Middle frontal gyrus (tissue), 1 donor: ENCODE results near the gene USP53.
"Not testable (repeated sequence)": the region's sequence is repeated elsewhere in the genome, so short reads cannot be mapped to it uniquely, and the experiment has no call there.

Source experiments
- DNase-seq: peaks from one replicate; pipeline ENCODE4 v3.0.0-alpha.2; 2015; ENCODE audit warnings: low spot score; ENCODE audit errors: extremely low spot score

The USP53 gene

DNA sequence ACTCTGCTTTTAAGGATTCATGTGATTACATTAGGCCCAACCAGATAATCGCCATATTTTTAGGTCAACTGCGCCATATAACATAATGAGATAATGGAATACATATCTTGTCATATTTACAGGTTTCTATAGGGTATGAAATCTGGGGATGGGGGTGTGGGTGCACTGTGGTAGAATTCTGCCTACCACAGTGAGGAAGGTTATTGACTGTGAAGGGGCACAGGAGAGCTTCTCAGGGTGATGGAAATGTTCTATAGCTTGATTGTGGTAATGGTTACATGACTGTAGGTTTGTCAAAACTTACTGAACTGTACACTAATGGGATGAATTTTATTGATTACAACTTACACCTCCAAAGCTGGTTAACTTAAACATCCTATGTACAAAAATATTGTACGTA is 15.9 kb downstream of the USP53 start:
- no peak for DNase-seq

- no peak for DNase-seq
Measured at GRCh38 chr4:119229908-119230687, 17.6 kb downstream of the USP53 start.

DNA sequence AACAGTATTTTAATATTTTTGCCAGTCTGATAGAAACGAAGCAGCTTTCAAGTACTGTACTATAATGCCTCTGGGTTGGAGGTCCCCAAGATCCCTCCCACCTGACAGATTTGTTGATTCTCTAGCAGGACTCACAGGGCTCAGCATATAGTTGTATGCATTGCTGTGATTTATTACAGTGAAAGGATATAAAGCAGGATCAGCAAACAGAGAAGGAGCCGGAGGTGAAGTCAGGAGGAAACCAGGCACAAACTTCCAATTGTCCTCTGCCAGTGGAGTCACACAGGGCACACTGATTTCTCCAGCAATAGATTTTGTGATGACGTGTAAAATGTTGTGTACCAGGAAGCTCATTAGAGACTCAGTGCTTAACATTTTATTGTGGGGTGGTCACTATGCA is 19.0 kb downstream of the USP53 start:
- no peak for DNase-seq

- DNase-seq, result no peak
Measured at GRCh38 chr4:119232286-119232685, 19.8 kb downstream of the USP53 start.

GRCh38 chr4:119233191-119233590 is 20.7 kb downstream of the USP53 start:
- no peak for DNase-seq

DNA sequence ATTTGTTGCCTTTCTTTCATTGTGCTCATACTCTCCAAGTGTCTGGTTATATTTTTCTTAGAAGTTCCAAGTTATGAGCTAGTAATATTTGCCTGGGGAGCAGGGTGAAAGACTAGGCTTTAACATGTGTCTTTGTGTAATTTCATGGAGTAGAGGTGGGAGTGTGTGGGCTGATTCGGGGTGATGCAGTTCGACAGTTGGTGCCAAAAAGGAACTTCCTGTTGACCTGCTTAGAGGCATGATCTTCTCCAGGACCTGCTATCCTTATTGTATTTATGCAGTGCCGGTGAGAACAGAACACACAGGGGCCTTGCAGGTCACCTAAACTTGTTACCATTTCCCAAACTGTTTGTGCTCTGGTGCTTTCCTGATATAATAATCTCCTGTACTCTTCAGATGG is 21.2 kb downstream of the USP53 start:
- DNase-seq, result no peak

DNA sequence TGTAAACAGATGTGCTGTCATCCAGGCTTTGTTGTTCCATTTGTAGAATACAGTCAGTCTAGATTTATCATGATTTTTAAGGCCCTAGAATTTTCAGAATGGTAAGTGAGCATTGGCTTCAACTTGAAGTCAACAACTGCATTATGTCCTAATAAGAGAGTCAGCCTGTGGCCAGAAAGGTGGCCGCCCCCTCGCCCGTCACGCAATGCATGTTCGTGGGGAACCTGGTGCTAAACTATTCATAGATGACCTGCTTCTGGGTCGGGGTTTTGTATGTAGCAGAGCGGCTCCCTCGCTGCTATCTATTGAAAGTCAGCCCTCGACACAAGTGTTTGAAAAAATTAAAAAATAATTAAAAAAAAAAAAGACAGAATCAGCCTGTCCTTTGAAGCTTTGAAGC is 24.7 kb downstream of the USP53 start:
- DNase-seq, result no peak

- no peak for DNase-seq
Measured at GRCh38 chr4:119237642-119238041, 25.1 kb downstream of the USP53 start.

GRCh38 chr4:119238068-119238722 is 25.7 kb downstream of the USP53 start:
- no peak for DNase-seq

DNA sequence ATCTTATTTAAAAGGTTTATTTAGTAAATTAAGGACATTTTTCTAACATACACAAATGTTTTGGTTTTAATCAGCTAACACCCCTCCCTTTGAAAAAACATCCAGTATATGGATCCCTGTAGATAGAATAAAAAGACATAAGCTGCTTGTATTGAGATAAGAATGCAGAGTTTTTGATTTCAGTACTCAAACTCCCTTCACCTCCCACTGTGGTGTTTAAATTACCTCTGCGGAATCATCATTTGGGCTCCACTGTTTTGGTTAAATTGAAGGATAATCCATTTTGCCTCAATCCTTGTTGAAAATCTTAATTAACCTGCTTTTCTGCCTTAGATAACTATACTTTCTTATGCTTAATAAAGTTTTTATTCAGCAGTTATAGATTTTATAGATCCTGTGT is 27.6 kb downstream of the USP53 start:
- DNase-seq, result no peak

GRCh38 chr4:119240568-119240967 is 28.1 kb downstream of the USP53 start:
- no peak for DNase-seq

DNA sequence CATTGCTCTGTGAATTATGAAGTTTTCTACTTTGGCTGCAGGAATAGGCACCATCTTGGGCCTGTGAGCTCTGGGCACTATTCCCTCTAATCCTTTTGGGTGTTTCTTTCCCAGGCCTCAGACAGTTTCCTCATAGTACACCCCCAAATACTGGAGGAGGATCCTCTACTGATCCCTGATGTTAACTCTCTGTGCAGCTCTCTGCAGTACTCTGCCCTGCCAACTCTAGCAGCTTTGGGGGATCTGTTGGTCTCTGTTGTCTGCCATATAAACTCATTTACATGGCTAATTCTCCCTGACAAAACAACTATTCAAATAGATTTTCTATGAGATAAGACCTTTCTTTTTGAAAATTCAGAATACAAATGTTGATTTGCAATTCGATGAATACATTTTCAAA is 29.9 kb downstream of the USP53 start:
- no peak for DNase-seq

GRCh38 chr4:119243868-119244267 is 31.4 kb downstream of the USP53 start:
- no peak for DNase-seq

GRCh38 chr4:119244344-119244743 is 31.8 kb downstream of the USP53 start:
- no peak for DNase-seq

DNA sequence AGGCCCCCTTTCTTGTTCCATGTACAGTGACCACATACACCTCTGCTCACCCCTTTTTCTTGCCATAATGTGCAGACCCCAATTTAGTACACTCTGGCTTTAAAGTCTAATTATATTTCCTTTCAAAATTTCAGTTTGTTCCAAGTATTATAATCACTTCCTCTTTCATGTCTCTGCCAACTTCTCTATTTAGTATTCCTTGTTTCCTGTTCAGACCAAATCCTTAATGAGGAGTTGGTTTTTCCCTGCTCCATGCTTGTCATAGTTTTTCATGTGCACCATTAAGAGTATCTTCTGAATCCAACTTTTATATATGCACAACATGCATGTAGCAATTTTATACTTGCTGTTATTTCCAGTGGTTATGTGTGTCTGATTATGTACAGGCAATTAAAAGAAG is 32.3 kb downstream of the USP53 start:
- no peak for DNase-seq

- no peak for DNase-seq
Measured at GRCh38 chr4:119246177-119246733, 33.7 kb downstream of the USP53 start.

DNA sequence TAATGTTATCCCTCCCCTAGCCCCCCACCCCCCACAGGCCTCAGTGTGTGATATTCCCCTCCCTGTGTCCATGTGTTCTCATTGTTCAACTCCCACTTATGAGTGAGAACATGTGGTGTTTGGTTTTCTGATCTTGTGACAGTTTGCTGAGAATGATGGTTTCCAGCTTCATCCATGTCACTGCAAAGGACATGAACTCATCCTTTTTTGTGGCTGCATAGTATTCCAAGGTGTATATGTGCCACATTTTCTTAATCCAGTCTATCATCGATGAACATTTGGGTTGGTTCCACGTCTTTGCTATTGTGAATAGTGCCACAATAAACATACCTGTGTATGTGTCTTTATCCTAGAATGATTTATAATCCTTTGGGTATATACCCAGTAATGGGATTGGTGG is 38.5 kb downstream of the USP53 start:
- DNase-seq, result not testable (repeated sequence)

GRCh38 chr4:119255223-119255622 is 42.7 kb downstream of the USP53 start:
- not testable (repeated sequence) for DNase-seq

DNA sequence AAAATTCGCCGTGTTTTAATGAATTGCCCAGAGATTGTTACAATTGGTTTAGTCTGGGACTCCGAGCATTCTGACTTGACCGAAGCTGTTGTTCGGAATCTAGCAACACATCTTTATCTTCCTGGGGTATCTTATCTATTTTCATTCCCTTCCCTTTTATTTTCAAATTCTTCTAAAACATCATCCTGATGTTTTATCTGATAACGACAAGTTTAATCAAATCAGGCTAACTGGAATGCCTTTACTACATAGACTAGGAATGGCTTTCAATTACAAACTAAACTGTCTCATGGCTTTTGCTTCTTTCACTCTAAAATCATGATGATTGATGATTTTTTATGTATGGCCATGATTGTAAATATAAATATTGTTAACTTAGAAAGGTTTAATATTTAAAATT is 48.0 kb downstream of the USP53 start:
- DNase-seq, result no peak

DNA sequence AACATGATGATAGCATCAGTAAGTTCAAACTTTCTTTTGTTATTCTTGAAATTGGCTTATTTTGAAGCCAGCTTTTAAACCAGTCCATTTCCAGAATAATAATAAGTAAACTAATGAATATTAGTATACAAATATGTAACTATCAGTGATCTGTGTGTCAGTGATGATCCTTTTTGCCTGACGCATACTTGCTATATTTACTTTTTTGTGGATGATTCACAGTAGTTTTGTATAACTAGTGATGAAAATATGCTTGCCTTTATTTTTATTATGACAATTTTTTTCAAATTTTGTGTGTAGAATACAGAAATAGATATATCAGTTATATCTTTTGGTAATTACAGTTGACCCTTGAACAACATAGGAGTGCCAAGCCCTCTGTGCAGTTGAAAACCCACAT is 49.5 kb downstream of the USP53 start:
- DNase-seq, result no peak

- DNase-seq, result no peak
Measured at GRCh38 chr4:119264743-119265142, 52.2 kb downstream of the USP53 start.

- DNase-seq, result no peak
Measured at GRCh38 chr4:119266153-119266552, 53.6 kb downstream of the USP53 start.

DNA sequence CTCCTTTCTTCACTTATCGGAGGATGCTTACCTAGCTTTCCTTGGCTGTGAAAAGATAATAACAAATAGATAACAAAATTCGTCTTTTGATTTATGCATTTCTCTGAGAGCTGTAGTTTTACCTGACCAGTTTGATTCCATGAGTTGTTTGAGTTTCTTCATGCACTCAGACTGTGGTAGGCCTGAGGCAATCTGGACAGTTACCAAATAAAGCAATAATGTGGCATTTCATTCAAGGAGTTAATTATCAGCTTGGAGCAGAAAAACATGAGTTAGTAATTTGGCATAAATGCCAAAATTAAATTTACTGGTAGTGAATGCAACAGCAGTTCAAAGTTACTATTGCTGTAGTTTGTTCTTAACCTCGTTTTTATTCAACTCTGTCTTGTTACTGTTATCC is 56.0 kb downstream of the USP53 start:
- DNase-seq, result no peak
